PC-3 (cell line): ENCODE data around the gene IBSP. TPM values are rescaled to one million over a fixed set of nuclear protein-coding genes. Genes with fewer than 3 reads are reported as not detected.

Experiments used
- ATAC-seq: fragments of 200-7000 bp; cut with Tn5 transposase; 2 replicates; pipeline ENCODE4 v1.9.1; 2020; ENCODE audit warnings: mild to moderate bottlenecking, moderate library complexity
- BruUV-seq: library from RNA; stranded (reverse); fragments of 400-500 nt; replicated peaks from 2 replicates; lab custom pipeline; 2021; lab: Mats Ljungman, UMichigan
- CTCF ChIA-PET: fragments of 300-600 bp; sonication (Branson Sonifier 250); formaldehyde crosslinking; loops from one replicate; lab custom pipeline; 2022; ENCODE audit warnings: antibody characterized with exemption; lab: Charles Lee
- POLR2A ChIA-PET: fragments of 300-600 bp; sonication (Branson Sonifier 250); formaldehyde crosslinking; loops from one replicate; lab custom pipeline; 2022; ENCODE audit warnings: antibody characterized with exemption; ENCODE audit not compliant: unreplicated experiment; lab: Charles Lee
- DNase-seq: peaks from one replicate; pipeline ENCODE4 v3.0.0-alpha.2; 2015
- H2AFZ ChIP-seq: fragments of 300-600 bp; sonication (generic); 2 replicates; pipeline ENCODE4 v1.6.0; 2016; ENCODE audit warnings: antibody characterized with exemption, low read length
- H3F3A ChIP-seq: fragments of 300-600 bp; sonication (generic); one replicate; pipeline ENCODE4 v1.6.0; 2017; ENCODE audit warnings: antibody characterized with exemption, low read length, control low read depth, mild to moderate bottlenecking; ENCODE audit not compliant: unreplicated experiment
- H3K27ac ChIP-seq: fragments of 300-600 bp; sonication (generic); 2 replicates; pipeline ENCODE4 v1.5.1; 2016; ENCODE audit warnings: mild to moderate bottlenecking, low read length
- H3K27me3 ChIP-seq: fragments of 300-600 bp; sonication (generic); 2 replicates; pipeline ENCODE4 v1.6.1; 2016; ENCODE audit warnings: low read length, mixed read lengths
- H3K36me3 ChIP-seq: fragments of 300-600 bp; sonication (generic); 2 replicates; pipeline ENCODE4 v1.6.1; 2016; ENCODE audit warnings: low read depth, mixed run types, low read length, mixed read lengths
- H3K4me1 ChIP-seq: fragments of 300-600 bp; sonication (generic); 2 replicates; pipeline ENCODE4 v1.5.1; 2016; ENCODE audit warnings: low read length; ENCODE audit not compliant: insufficient read depth
- H3K4me2 ChIP-seq: fragments of 300-600 bp; sonication (generic); 2 replicates; pipeline ENCODE4 v1.6.0; 2016; ENCODE audit warnings: low read length
- H3K4me3 ChIP-seq: fragments of 300-600 bp; sonication (generic); 2 replicates; pipeline ENCODE4 v1.5.1; 2016; ENCODE audit warnings: mild to moderate bottlenecking, low read length, mixed read lengths
- H3K79me2 ChIP-seq: fragments of 300-600 bp; sonication (generic); 2 replicates; pipeline ENCODE4 v1.6.1; 2017; ENCODE audit warnings: low read length, mixed read lengths
- H3K9ac ChIP-seq: fragments of 300-600 bp; sonication (generic); 2 replicates; pipeline ENCODE4 v1.6.0; 2016; ENCODE audit warnings: mild to moderate bottlenecking, low read length
- H3K9me2 ChIP-seq: fragments of 300-600 bp; sonication (generic); replicated peaks from 2 replicates; pipeline ENCODE4 v1.6.1; 2016; ENCODE audit warnings: mixed run types, low read length, mixed read lengths
- H3K9me3 ChIP-seq: fragments of 300-600 bp; sonication (generic); 2 replicates; pipeline ENCODE4 v1.6.1; 2016; ENCODE audit warnings: low read length, mixed read lengths
- H4K20me1 ChIP-seq: fragments of 300-600 bp; sonication (generic); 2 replicates; pipeline ENCODE4 v1.6.1; 2016; ENCODE audit warnings: low read length, mixed read lengths
- EZH2 ChIP-seq: fragments of 300-600 bp; sonication (generic); IDR thresholded peaks from one replicate; pipeline ENCODE4 v1.6.1; 2017; ENCODE audit warnings: antibody characterized with exemption, mild to moderate bottlenecking, low read length; ENCODE audit not compliant: unreplicated experiment
- EZH2phosphoT487 ChIP-seq: fragments of 300-600 bp; sonication (generic); IDR thresholded peaks from 2 replicates; pipeline ENCODE4 v1.6.1; 2018; ENCODE audit warnings: mild to moderate bottlenecking, antibody characterized with exemption, low read length, borderline replicate concordance
- intact Hi-C: fragments of 100-400 bp; cut with micrococcal nuclease; formaldehyde crosslinking; loops from 2 replicates; pipeline ENCODE4 v1.9.0; 2023
- total RNA-seq: library from RNA; depleted of rRNA; stranded (reverse); fragments of >200 nt; gene quantifications from 2 replicates; pipeline ENCODE4 v1.2.3, GENCODE V29; 2014
- TF ChIP-seq, protein P1 (sequence below): fragments of 300-600 bp; sonication (generic); conservative IDR thresholded peaks from 2 replicates; pipeline ENCODE4 v1.5.1; 2017; ENCODE audit warnings: antibody characterized with exemption, low read depth, mild to moderate bottlenecking, low read length

IBSP gene
- total RNA-seq, 1 experiment from 2014 or later: not detected

DNA sequence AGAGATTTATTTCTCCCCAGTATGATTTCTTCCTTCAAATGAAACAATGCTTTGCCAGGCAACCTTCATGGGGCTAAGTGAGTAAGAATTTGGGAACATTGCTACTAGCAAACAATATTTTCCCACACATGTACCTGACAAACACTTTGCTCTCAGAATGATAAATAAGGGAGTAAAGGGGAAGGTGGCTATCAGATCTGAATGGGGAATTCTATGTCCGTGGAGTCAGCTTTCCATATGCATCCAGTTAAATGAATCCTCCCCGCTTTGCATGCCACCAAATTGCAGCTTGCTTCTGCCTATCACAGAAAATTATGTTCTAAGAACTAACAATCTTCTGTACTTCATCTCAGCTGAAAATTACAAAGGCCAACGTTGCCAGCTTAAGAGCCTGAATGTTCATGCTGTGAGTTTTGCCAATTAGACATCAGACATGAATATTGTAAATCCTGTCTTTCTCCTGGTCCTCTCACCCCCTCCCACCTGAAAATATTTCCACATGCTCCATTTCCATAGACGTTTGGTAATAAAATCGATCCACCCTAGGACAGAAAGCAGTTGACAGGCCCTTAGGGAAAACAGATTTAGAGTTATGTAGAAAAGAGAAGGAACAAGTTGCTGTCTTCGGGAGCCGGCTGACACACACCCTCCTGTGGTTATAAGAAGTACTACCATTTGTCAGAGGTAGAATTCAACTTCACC, 39.7 kb downstream of the IBSP start:
- no peaks in the 10 kb centered on the region for H3K9me2 ChIP-seq
- no peaks in the 10 kb centered on the region for H3K36me3 ChIP-seq
- no peak overlapping the region for H3K9ac ChIP-seq
- no peaks in the 10 kb centered on the region for H3K79me2 ChIP-seq
- CTCF ChIA-PET: interaction anchor here (0.5 to 1.5 kb wide), 3 partner anchors 282 to 367 kb away, joined by 4 to 8 read pairs (median 5); no protein-coding TSS in a partner anchor
- intact Hi-C loops: loop anchor here (1.0 to 5.0 kb wide), 3 partner anchors 160 to 487 kb away; no protein-coding TSS in a partner anchor
- H3K4me2 ChIP-seq: no peak overlapping the region
- no peak overlapping the region for H3K27ac ChIP-seq
- POLR2A ChIA-PET: no interaction called here
- no peaks in the 10 kb centered on the region for H3F3A ChIP-seq
- ATAC-seq (no peak), DNase-seq (peak; percentile 45)
- H3K4me1 ChIP-seq: peaks cover 25% of the 10 kb centered on the region
- H3K4me3 ChIP-seq: no peak overlapping the region
- no peaks in the 10 kb centered on the region for H3K27me3 ChIP-seq
- BruUV-seq: no TSS peak
- H4K20me1 ChIP-seq: no peaks in the 10 kb centered on the region
- H2AFZ ChIP-seq: no peak overlapping the region
- no peaks in the 10 kb centered on the region for H3K9me3 ChIP-seq
- TF ChIP-seq, protein P1, sequence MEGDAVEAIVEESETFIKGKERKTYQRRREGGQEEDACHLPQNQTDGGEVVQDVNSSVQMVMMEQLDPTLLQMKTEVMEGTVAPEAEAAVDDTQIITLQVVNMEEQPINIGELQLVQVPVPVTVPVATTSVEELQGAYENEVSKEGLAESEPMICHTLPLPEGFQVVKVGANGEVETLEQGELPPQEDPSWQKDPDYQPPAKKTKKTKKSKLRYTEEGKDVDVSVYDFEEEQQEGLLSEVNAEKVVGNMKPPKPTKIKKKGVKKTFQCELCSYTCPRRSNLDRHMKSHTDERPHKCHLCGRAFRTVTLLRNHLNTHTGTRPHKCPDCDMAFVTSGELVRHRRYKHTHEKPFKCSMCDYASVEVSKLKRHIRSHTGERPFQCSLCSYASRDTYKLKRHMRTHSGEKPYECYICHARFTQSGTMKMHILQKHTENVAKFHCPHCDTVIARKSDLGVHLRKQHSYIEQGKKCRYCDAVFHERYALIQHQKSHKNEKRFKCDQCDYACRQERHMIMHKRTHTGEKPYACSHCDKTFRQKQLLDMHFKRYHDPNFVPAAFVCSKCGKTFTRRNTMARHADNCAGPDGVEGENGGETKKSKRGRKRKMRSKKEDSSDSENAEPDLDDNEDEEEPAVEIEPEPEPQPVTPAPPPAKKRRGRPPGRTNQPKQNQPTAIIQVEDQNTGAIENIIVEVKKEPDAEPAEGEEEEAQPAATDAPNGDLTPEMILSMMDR: peak; percentile 77
- TF ChIP-seq EZH2: no peak

DNA sequence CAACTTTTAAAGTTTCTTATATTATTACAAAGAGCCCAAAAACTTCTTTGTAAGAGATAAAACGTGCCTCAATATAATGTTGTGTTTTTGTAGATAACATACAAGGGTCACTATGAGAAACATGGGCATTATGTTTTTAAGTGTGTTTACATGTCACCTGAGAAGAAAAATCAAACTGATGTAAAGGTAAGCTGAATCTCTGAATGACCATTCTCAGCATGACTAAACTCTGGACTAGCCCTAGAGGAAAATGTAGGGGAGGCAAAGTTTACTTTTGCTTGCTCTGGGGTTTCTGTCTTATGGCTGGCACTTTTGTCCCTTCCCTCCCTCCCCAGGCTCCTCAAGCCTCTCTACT, 40.2 kb downstream of the IBSP start:
- no peaks in the 10 kb centered on the region for H3K9me3 ChIP-seq
- no peaks in the 10 kb centered on the region for H3K27me3 ChIP-seq
- CTCF ChIA-PET: interaction anchor here (0.6 kb wide), 2 partner anchors 16 to 393 kb away, joined by 3 to 4 read pairs; no protein-coding TSS in a partner anchor
- H3K27ac ChIP-seq: no peak overlapping the region
- no peaks in the 10 kb centered on the region for H3K79me2 ChIP-seq
- no TSS peak for BruUV-seq
- no peak for TF ChIP-seq EZH2phosphoT487
- TF ChIP-seq, protein P1: no peak
- no peak for TF ChIP-seq EZH2
- H3K9ac ChIP-seq: no peak overlapping the region
- no peaks in the 10 kb centered on the region for H4K20me1 ChIP-seq
- H3K4me2 ChIP-seq: no peak overlapping the region
- no peaks in the 10 kb centered on the region for H3K9me2 ChIP-seq
- POLR2A ChIA-PET: no interaction called here
- no peaks in the 10 kb centered on the region for H3K36me3 ChIP-seq
- no peak for DNase-seq
- no peak overlapping the region for H3K4me3 ChIP-seq
- H3K4me1 ChIP-seq: peaks cover 30% of the 10 kb centered on the region
- no peak overlapping the region for H2AFZ ChIP-seq
- intact Hi-C loops: loop anchor here (1.0 to 5.0 kb wide), 3 partner anchors 160 to 487 kb away; no protein-coding TSS in a partner anchor
- H3F3A ChIP-seq: no peaks in the 10 kb centered on the region
- ATAC-seq: no peak

DNA sequence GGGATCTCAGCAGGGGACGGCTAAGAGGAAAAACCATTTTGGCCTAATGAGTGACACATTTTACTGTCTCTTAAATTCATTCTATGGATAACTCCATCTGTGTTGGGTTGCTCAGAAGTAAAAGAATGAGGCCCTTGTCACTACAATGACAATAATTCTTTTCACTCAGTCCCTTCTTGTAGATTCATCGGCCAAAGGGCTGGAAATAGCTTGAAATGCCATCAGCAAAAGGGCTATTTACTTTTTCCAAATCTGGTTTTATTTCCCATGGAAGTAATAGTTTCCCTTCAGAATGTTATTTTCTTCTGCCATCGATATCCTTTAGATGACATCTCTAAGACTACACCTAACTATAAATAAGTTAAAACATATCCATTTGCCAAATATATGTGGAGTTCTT, 40.8 kb downstream of the IBSP start:
- Histone ChIP-seq H3K27ac (no peak overlapping the region), H3K9me2 (no peaks in the 10 kb centered on the region), H3F3A (no peaks in the 10 kb centered on the region), H3K9ac (no peak overlapping the region), H3K27me3 (no peaks in the 10 kb centered on the region), H3K79me2 (no peaks in the 10 kb centered on the region), H4K20me1 (no peaks in the 10 kb centered on the region), H3K4me1 (peaks cover 26% of the 10 kb centered on the region), H3K4me3 (no peak overlapping the region), H2AFZ (0 out of 2 replicates have a peak overlapping the region, but pooled peaks have one; percentile 13), H3K36me3 (no peaks in the 10 kb centered on the region), H3K4me2 (no peak overlapping the region), H3K9me3 (no peaks in the 10 kb centered on the region)
- no peak for DNase-seq
- ChIA-PET POLR2A (no interaction called here), CTCF (interaction anchor here (0.6 kb wide), 2 partner anchors 17 to 394 kb away, joined by 3 to 4 read pairs; no protein-coding TSS in a partner anchor)
- TF ChIP-seq EZH2 (no peak), EZH2phosphoT487 (no peak)
- TF ChIP-seq, protein P1: no peak
- no TSS peak for BruUV-seq
- intact Hi-C loops: no loop called here
- no peak for ATAC-seq
